NCI-H146 treated with DMSO at 0.1 percent for 48 hours (cell line): ENCODE data around the gene ANKMY1.

Experiments used
- DNase-seq: peaks from one replicate; lab custom pipeline; 2025; ENCODE audit not compliant: unreplicated experiment; lab: John Stamatoyannopoulos, UW

Gene ANKMY1

GRCh38 chr2:240451791-240452461, 105.9 kb downstream of the ANKMY1 start:
- no peak for DNase-seq

- DNase-seq: no peak
Observed at GRCh38 chr2:240451108-240451611, 106.6 kb downstream of the ANKMY1 start.

- no peak for DNase-seq
Observed at GRCh38 chr2:240450532-240451107, 107.2 kb downstream of the ANKMY1 start.

- DNase-seq: no peak
Observed at GRCh38 chr2:240449764-240450531, 107.8 kb downstream of the ANKMY1 start.

- DNase-seq: no peak
Observed at GRCh38 chr2:240448387-240449274, 109.2 kb downstream of the ANKMY1 start.

GRCh38 chr2:240447934-240448333, 109.9 kb downstream of the ANKMY1 start:
- DNase-seq: no peak

GRCh38 chr2:240447331-240447730, 110.5 kb downstream of the ANKMY1 start:
- DNase-seq: no peak

GRCh38 chr2:240446664-240447175, 111.1 kb downstream of the ANKMY1 start:
- no peak for DNase-seq

GRCh38 chr2:240445961-240446663, 111.7 kb downstream of the ANKMY1 start:
- no peak for DNase-seq

- no peak for DNase-seq
Observed at GRCh38 chr2:240444464-240444863, 113.3 kb downstream of the ANKMY1 start.

GRCh38 chr2:240443891-240444301, 113.9 kb downstream of the ANKMY1 start:
- DNase-seq: no peak

GRCh38 chr2:240442891-240443715, 114.7 kb downstream of the ANKMY1 start:
- no peak for DNase-seq

- no peak for DNase-seq
Observed at GRCh38 chr2:240441993-240442411, 115.8 kb downstream of the ANKMY1 start.

GRCh38 chr2:240441326-240441992, 116.3 kb downstream of the ANKMY1 start:
- no peak for DNase-seq

- no peak for DNase-seq
Observed at GRCh38 chr2:240440704-240441320, 117.0 kb downstream of the ANKMY1 start.

- DNase-seq: no peak
Observed at GRCh38 chr2:240440251-240440650, 117.5 kb downstream of the ANKMY1 start.

GRCh38 chr2:240439698-240440151, 118.1 kb downstream of the ANKMY1 start:
- no peak for DNase-seq
